ENCODE data around the gene LMO3.
A peak's percentile ranks its signal among the peaks of the same experiment; 100 is the strongest.
"Not testable (repeated sequence)": the region's sequence is repeated elsewhere in the genome, so short reads cannot be mapped to it uniquely, and the experiment has no call there.

LMO3 gene

DNA sequence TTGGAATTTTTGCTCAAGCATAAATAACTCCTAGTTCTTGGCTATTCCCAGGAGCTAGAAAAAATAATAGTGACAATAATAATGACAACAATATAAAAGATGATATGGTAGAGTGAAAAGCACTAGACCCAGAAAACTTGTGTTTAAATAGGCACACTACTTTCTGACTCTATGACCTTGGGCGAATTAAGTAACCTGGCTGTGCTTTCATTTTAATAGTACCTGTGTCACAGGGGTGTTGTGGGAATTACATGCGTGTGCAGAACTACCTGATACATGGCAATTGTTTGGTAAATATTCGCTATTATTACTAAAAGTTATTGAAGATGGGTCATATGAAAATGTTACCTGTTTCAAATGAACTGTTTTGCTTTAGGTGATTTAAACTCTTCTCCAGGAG, 60.1 kb downstream of the LMO3 start:
- no peak for DNase-seq (ENCODE audit: low read depth, low spot score)

DNA sequence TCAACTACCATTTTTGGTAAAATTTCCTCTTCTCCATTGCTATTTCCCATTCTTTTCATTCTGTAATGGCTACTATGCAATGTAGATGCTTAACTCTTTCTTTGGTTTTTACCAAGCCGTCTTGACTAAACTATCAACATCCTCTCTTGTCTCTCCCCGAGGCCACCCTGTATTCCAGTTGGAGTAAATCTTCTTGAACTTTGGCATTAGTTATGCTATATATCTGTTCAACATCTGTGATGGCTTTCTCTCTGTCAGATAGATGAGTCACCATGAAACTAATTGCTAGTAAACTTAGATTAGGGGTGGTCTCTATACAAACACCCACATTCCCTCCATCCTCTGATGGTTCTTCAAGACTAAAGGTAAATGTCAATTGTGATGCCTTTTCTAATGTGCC, 63.4 kb downstream of the LMO3 start:
- DNase-seq (ENCODE audit: low read depth, low spot score), result no peak

DNA sequence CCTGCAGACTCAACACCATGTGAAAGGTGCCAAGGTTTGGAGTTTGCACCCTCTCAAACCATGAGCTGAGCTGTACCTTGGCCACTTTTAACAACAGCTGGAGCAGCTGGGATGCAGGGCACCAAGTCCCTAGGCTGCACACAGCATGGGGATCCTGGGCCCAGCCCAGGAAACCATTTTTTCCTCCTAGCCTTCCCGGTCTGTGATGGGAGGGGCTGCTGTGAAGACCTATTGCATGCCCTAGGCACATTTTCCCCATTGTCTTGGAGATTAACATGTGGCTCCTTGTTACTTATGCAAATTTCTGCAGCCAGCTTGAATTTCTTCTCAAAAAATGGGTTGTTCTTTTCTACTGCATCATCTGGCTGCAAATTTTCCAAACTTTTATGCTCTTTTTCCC, 68.3 kb downstream of the LMO3 start:
- DNase-seq (ENCODE audit: low read depth, low spot score), result not testable (repeated sequence)

DNA sequence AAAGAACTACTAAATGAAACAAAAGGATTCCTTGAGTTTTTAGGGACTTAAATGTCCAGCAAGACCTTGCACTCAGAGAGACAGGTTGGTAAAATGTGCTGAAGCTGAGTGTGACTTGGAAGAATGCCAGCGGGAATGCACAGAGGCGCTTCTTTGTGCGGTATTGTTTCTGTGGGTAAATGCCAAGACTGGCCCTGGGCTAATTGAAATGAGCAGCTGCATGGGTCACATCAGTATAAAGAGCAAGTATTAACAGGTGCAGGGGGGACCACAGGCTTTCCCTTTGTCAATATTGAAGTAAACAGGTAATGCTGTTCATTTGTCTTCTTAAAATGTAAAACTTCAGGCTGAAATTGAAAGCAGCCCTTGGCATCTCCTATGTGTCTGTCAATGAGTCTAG, 74.3 kb downstream of the LMO3 start:
- DNase-seq (ENCODE audit: low read depth, low spot score), result peak; percentile 1

DNA sequence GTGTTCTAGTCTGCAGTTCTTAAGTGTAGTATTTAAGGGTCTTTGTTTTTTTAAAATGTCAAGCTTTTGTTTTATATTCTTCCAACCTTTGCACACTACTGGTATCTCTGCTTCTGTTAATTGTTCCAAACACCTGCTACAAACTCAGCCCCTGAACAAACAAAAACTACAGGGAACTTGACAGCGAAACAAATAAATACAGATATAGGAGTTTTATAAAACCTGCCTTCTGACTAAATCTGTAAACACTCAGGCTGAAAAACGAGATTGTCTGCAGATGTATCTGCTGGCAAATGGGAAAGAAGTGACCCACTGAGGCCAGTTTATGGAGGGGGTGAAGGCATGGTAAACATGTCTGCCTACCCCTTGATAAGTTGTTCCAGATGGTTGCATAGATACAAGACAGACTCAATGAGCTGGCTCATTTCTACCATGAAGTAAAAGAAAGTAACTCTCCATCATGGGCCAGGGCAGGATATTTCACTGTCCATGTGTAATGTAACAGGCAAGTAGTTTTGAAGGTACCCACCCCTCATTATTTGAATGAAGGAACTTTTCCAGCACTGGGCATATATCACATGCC, 75.6 kb downstream of the LMO3 start:
- DNase-seq (ENCODE audit: low read depth, low spot score), result no peak

DNA sequence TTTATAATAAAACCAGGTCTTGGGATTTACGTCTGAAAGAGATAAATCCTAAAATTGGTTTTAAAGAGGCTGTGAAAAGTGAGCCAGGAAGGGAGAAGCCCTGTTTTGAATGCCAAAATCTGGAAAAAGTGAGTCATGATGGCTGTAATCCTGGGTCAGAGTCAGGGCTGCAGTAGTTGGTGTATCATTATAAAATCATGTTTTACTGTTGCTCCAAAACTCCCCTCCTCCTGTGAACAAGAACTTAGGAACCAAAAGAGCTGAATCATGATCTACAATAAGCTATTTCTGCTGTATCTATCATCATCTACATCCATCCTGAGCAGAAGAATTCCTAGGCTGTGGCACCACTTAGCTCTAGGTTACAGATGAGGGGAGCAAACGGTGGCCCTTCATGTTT, 79.3 kb downstream of the LMO3 start:
- DNase-seq (ENCODE audit: low read depth, low spot score), result no peak

DNA sequence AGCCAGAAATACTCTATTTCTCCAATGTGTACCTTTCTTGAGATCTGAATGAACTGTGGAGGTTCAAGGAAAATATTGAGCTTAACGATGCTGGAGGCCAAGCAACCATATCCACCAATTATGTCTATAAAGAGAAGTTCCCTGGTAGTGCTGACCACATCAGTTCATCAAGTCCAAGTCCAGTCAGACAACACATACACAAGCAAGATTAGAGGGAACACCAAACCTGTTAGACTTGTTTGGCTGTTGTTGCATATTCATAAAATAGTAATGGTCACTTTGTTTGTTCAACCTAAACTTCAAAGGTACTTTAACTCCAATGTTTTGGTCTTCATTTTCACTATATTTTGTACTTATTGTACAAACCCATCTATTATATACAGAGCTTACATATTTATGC, 81.6 kb downstream of the LMO3 start:
- DNase-seq (ENCODE audit: low read depth, low spot score), result no peak

DNA sequence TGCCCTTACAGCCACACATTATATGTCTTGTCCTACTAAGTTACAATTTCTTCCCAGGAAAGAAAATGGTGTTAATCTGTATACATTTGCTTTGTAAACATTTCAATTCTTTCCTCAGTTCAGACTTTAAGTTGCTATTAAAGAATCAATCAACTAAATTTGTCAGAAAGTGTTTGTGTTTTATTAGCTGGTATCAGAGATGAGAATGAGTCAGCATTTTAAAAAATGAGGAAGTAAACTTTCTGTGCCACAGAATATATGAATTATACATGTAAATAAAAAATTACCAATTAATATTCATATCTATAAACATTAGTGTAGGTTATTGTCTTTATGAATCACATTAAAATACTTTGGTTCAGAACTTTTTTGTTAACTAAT, 82.0 kb downstream of the LMO3 start:
- no peak for DNase-seq (ENCODE audit: low read depth, low spot score)

DNA sequence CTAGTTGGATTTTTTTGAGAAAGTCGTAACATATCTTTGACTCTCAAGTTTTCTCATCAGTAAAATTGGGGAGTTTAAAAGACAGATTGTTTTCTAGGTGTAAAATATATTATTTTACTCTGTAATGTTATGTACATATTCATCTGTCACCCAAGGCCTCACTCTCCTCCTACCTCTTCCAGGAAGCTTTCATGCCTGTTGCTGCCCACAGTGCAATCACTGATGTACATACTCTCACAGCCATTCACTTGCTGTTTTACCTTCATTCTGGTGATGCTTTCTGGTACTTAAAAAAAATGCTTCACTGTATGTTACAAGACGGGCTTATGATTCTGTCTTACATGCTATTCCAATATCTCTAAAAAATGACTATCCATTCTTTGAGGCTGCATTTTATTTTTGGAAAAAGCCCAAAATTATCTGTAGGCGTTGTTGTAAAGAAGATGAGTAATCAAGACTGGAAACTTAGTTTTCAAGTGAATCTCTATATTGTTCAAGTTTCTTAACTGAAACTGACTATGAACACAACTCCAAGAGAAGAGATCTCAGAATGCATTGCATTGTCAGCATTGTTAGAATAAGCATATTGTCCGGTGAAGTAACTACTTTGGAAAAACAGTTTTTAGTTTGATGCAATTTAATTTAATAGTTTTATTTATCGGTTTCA, 82.5 kb downstream of the LMO3 start:
- no peak for DNase-seq (ENCODE audit: low read depth, low spot score)

DNA sequence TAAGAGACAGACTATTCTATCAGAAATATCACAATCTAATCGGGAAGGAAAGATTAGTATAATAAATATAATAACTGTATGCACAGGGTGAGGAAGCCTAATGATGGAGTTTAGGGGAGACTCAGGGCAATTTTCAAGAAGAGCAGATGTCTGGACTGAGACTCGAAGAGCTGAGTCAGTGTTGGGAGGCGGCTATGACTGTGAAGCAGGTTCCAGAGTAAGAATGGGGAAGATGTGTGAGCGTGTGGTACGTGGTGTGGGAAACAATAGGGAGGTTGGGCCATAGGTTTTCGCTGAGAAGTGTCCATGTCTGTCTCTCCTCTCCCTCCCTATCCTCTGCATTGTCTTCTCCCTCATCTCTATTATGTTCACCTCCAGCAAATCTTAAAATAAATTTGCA, 85.6 kb downstream of the LMO3 start:
- DNase-seq (ENCODE audit: low read depth, low spot score), result no peak

DNA sequence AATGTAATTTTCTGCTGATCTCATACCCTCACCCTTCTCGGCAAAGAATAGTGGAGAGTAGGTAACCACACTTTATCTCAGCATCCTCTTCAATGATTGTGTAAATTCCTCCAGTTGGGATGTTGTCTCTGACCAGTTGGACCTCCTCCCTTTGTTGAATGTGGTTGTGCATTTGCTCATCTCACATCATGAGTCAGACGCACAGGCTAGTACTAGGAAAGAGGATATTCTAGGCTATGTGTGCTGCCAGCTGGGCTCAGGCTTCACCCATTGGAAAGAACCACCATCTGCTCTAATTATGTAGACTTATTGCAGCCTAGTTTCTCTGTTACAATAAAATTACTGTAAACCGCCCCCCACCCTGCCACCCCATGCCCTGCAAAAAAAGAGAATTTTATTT, 90.3 kb downstream of the LMO3 start:
- no peak for DNase-seq (ENCODE audit: low read depth, low spot score)

DNA sequence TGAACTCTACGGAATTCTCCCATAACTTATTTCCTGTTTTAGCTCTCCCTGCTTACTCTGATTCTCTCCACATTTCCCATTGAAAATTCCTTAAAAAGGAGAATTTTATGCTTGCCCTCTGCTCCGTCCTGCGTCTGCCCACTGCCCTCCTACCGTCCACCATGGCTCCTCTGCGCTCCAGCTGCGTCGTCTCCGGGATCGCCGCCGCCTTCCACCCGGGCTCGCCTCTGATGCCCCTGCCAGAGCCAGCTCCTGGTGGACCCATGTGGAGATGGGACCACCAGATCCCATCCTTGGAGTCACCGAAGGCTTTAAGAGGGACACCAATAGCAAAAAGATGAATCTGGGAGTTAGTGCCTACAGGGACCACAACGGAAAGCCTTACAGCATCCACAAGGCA, 92.7 kb downstream of the LMO3 start:
- no peak for DNase-seq (ENCODE audit: low read depth, low spot score)

DNA sequence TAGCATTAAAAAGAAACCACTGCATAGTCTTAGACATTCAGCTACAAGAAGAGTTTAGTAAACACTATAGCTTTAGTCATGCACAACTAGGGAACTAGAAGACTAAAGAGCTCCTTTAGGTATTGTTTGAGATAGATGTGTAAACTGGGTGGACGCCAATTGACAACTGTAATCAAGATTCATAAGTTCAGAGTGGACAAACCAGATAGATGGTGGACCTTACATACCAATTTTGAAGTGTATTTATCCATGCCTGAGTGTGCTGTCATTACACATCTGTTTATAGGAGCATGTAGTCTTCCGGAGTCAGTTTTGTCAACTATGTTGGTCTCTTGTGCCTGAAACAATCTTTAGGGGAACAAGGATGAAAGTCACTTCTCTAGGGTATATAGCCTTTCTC, 96.6 kb downstream of the LMO3 start:
- no peak for DNase-seq (ENCODE audit: low read depth, low spot score)

DNA sequence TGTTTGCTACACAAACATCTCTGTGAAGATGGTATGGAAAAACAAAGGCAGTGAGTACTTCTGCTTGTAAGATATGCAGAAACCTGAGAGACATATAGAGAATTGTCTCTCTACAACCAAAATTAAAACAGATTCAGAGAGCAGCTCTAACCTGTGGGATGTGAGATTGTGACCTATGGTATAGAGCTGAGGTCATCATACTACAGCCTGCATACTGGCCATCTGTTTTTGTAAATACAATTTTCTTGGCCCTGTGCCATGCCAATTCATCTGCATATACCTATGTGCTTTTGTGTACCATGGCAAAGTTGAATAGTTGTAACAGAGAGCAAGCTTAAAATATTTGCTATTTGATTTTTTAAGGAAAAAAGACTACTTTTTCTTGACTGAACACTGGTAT, 99.6 kb downstream of the LMO3 start:
- DNase-seq (ENCODE audit: low read depth, low spot score), result no peak

DNA sequence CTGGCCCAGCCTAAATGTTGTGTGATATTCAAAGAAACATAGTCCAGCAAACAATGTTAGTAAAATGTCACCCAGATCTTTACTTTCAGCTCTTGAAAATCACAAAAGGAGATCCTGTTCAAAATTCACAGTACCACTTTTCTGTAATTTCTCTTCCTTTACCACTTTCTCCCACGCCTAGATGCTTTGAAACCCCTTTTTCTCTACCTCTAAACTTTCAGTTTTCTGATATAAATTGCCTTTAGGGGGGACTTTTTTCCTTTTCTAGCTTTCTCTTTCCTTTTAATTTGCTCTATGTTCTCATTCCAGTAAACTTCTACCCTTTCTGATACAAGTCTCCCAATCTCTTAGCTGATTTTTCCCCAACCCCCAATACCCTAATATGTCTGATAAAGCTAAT, 101.8 kb downstream of the LMO3 start:
- no peak for DNase-seq (ENCODE audit: low read depth, low spot score)

DNA sequence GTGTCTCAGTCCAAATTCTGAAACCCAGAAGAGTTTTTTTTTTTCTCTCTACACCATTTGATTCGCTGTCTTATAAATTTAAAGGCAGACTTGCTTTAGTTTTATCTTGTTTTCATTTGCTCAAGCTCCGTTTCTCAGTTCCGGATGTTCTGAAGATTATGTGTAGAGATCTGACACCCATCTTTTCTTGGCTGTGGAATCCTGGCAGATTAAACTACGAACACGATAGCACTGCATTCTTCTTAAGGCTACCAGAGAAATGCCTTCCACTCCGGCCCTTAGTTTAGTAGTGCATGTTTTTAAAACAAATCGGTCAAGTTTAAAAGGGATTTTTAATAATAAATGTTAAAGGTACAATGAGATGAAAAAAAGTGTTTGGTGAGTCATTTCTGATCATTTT, 106.4 kb downstream of the LMO3 start:
- no peak for DNase-seq (ENCODE audit: low read depth, low spot score)
